ENCODE results near the gene POLR3B.

Gene POLR3B

GRCh38 chr12:106423291-106423690 is 65.7 kb downstream of the POLR3B start:
- Histone ChIP-seq H3K27me3 (ENCODE audit: control insufficient read depth, insufficient read depth, low read length) (no peaks in the 10 kb centered on the region), H3K9me3 (ENCODE audit: control insufficient read depth, low read length) (no peaks in the 10 kb centered on the region), H3K9ac (no peak overlapping the region), H3K79me2 (no peaks in the 10 kb centered on the region), H3K4me1 (no peaks in the 10 kb centered on the region), H3K36me3 (ENCODE audit: control insufficient read depth, insufficient read depth, low read length) (no peaks in the 10 kb centered on the region), H3K4me2 (ENCODE audit: low read length) (no peak overlapping the region), H3K4me3 (ENCODE audit: low read depth, low read length) (no peak overlapping the region), H2AFZ (no peak overlapping the region), H3K27ac (no peak overlapping the region)
- TF ChIP-seq CTCF (IDR thresholded peaks at IDR 0.05) = no peak

- H3K4me1 ChIP-seq = no peaks in the 10 kb centered on the region
Observed at GRCh38 chr12:106425061-106425702, 67.6 kb downstream of the POLR3B start.

GRCh38 chr12:106427917-106428316 is 70.4 kb downstream of the POLR3B start:
- H3K4me1 ChIP-seq = no peaks in the 10 kb centered on the region
- no peaks in the 10 kb centered on the region for H3K36me3 ChIP-seq (ENCODE audit: control insufficient read depth, insufficient read depth, low read length)
- no peak overlapping the region for H2AFZ ChIP-seq
- no peak overlapping the region for H3K4me2 ChIP-seq (ENCODE audit: low read length)
- H3K9ac ChIP-seq = no peak overlapping the region
- H3K79me2 ChIP-seq = no peaks in the 10 kb centered on the region
- no peaks in the 10 kb centered on the region for H3K27me3 ChIP-seq (ENCODE audit: control insufficient read depth, insufficient read depth, low read length)
- H3K27ac ChIP-seq = no peak overlapping the region
- no peak overlapping the region for H3K4me3 ChIP-seq (ENCODE audit: low read depth, low read length)
- TF ChIP-seq CTCF (IDR thresholded peaks at IDR 0.05) = no peak
- H3K9me3 ChIP-seq (ENCODE audit: control insufficient read depth, low read length) = no peaks in the 10 kb centered on the region

More at GRCh38 chr12:106425061-106425702, 67.6 kb downstream of the POLR3B start:
- H3K27ac ChIP-seq = no peak overlapping the region
- no peaks in the 10 kb centered on the region for H3K36me3 ChIP-seq (ENCODE audit: control insufficient read depth, insufficient read depth, low read length)
- no peaks in the 10 kb centered on the region for H3K27me3 ChIP-seq (ENCODE audit: control insufficient read depth, insufficient read depth, low read length)
- H3K9ac ChIP-seq = no peak overlapping the region
- no peak for TF ChIP-seq CTCF (IDR thresholded peaks at IDR 0.05)
- H2AFZ ChIP-seq = no peak overlapping the region
- no peaks in the 10 kb centered on the region for H3K9me3 ChIP-seq (ENCODE audit: control insufficient read depth, low read length)
- H3K4me2 ChIP-seq (ENCODE audit: low read length) = no peak overlapping the region
- H3K79me2 ChIP-seq = no peaks in the 10 kb centered on the region
- H3K4me3 ChIP-seq (ENCODE audit: low read depth, low read length) = no peak overlapping the region

DNA sequence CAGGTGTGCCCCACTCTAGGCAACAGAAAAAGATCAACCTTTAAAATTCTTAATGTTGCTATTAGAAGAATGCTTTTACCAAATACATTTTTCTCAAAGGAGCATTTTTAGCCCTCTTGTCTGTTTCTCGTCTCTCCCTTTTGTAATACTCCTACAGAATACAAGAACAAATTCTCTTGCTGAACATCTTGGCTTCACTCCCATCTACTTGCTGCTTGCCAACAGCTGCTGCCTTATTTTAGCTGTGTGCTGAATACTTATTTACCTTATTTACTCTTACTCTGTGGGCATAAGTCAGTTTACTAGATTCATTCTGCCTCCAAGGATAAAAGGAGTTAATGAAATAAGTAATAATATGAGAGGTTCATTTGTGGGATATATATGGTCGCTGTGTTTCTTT is 70.8 kb downstream of the POLR3B start:
- TF ChIP-seq CTCF (IDR thresholded peaks at IDR 0.05) = no peak
- no peaks in the 10 kb centered on the region for H3K79me2 ChIP-seq
- H3K9me3 ChIP-seq (ENCODE audit: control insufficient read depth, low read length) = no peaks in the 10 kb centered on the region
- no peak overlapping the region for H3K4me3 ChIP-seq (ENCODE audit: low read depth, low read length)
- H3K27ac ChIP-seq = no peak overlapping the region
- H3K4me1 ChIP-seq = no peaks in the 10 kb centered on the region
- H3K4me2 ChIP-seq (ENCODE audit: low read length) = no peak overlapping the region
- no peak overlapping the region for H2AFZ ChIP-seq
- H3K9ac ChIP-seq = no peak overlapping the region
- no peaks in the 10 kb centered on the region for H3K27me3 ChIP-seq (ENCODE audit: control insufficient read depth, insufficient read depth, low read length)
- no peaks in the 10 kb centered on the region for H3K36me3 ChIP-seq (ENCODE audit: control insufficient read depth, insufficient read depth, low read length)

DNA sequence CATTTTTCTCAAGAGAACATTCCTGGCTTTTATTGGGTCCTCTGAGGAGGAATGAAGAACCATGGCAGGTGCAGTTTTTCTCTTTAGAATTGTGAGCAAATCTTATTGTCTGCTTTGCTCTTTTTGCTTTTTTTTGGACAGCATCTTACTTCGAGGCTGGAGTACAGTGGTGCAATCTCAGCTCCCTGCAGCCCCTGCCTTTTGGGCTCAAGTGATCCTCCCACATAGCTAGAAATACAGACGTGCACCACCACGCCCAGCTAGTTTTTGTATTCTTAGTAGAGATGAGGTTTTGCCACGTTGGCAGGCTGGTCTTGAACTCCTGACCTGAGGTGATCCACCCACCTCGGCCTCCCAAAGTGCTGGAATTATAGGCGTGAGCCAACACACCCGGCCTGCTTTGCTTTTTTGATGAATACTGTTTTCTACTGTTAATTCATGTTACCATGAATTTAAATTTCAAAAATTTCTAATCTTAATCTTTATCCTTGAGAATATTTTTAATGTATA is 71.5 kb downstream of the POLR3B start:
- no peaks in the 10 kb centered on the region for H3K79me2 ChIP-seq
- no peak overlapping the region for H3K27ac ChIP-seq
- TF ChIP-seq CTCF (IDR thresholded peaks at IDR 0.05) = no peak
- H3K9me3 ChIP-seq (ENCODE audit: control insufficient read depth, low read length) = no peaks in the 10 kb centered on the region
- H2AFZ ChIP-seq = no peak overlapping the region
- H3K4me3 ChIP-seq (ENCODE audit: low read depth, low read length) = no peak overlapping the region
- H3K4me2 ChIP-seq (ENCODE audit: low read length) = no peak overlapping the region
- no peaks in the 10 kb centered on the region for H3K27me3 ChIP-seq (ENCODE audit: control insufficient read depth, insufficient read depth, low read length)
- H3K9ac ChIP-seq = no peak overlapping the region
- no peaks in the 10 kb centered on the region for H3K36me3 ChIP-seq (ENCODE audit: control insufficient read depth, insufficient read depth, low read length)
- no peaks in the 10 kb centered on the region for H3K4me1 ChIP-seq

Measured in parathyroid adenoma (tissue), 2 donors.